SK-N-SH treated with all-trans-retinoic acid at 6 μM for 48 hours (cell line): Measurements from ENCODE around the gene PLGRKT.

ENCODE experiments used
- ARNTL ChIP-seq: fragments of 450-650 bp; formaldehyde crosslinking; IDR thresholded peaks from 2 replicates; pipeline ENCODE4 v1.5.0; 2020; ENCODE audit warnings: low read depth, mild to moderate bottlenecking, moderate library complexity, borderline replicate concordance
- BACH2 ChIP-seq: fragments of 250-450 bp; sonication (Bioruptor Pico); IDR thresholded peaks from 2 replicates; pipeline ENCODE4 v1.9.0; 2021; ENCODE audit warnings: mild to moderate bottlenecking, borderline replicate concordance
- CSDC2 ChIP-seq: fragments of 250-450 bp; sonication (Bioruptor Pico); IDR thresholded peaks from 2 replicates; pipeline ENCODE4 v1.5.0; 2020; ENCODE audit warnings: mild to moderate bottlenecking, moderate library complexity
- GLIS3 ChIP-seq: fragments of 250-450 bp; sonication (Bioruptor Pico); IDR thresholded peaks from 2 replicates; pipeline ENCODE4 v1.5.0; 2020; ENCODE audit warnings: mild to moderate bottlenecking, moderate library complexity
- OSR1 ChIP-seq: fragments of 250-450 bp; sonication (Bioruptor Pico); IDR thresholded peaks from 2 replicates; pipeline ENCODE4 v1.8.0; 2022; ENCODE audit warnings: moderate library complexity, mild to moderate bottlenecking, inconsistent platforms
- PPARA ChIP-seq: fragments of 250-450 bp; sonication (Bioruptor Pico); IDR thresholded peaks from 2 replicates; pipeline ENCODE4 v1.5.0; 2020; ENCODE audit warnings: mild to moderate bottlenecking, borderline replicate concordance
- RARB ChIP-seq: fragments of 250-450 bp; sonication (Bioruptor Pico); IDR thresholded peaks from 2 replicates; pipeline ENCODE4 v1.8.0; 2021; ENCODE audit warnings: mild to moderate bottlenecking, moderate library complexity
- SNAI2 ChIP-seq: fragments of 250-450 bp; sonication (Bioruptor Pico); IDR thresholded peaks from 2 replicates; pipeline ENCODE4 v1.5.0; 2020; ENCODE audit warnings: mild to moderate bottlenecking, moderate library complexity
- ZC3H10 ChIP-seq: fragments of 250-450 bp; sonication (Bioruptor Pico); IDR thresholded peaks from 2 replicates; pipeline ENCODE4 v1.5.1; 2021; ENCODE audit warnings: mild to moderate bottlenecking, moderate library complexity
- ZNF565 ChIP-seq: fragments of 450-650 bp; formaldehyde crosslinking; conservative IDR thresholded peaks from 2 replicates; pipeline ENCODE4 v1.5.0; 2020; ENCODE audit warnings: low read depth, mild to moderate bottlenecking, moderate library complexity
- ZNF8 ChIP-seq: fragments of 450-650 bp; formaldehyde crosslinking; IDR thresholded peaks from 2 replicates; pipeline ENCODE4 v1.5.0; 2020; ENCODE audit warnings: mild to moderate bottlenecking, moderate library complexity
- TF ChIP-seq, protein P1 (sequence below): fragments of 250-450 bp; sonication (Bioruptor Pico); IDR thresholded peaks from 2 replicates; pipeline ENCODE4 v1.8.0; 2020; ENCODE audit warnings: mild to moderate bottlenecking, moderate library complexity, borderline replicate concordance

DNA sequence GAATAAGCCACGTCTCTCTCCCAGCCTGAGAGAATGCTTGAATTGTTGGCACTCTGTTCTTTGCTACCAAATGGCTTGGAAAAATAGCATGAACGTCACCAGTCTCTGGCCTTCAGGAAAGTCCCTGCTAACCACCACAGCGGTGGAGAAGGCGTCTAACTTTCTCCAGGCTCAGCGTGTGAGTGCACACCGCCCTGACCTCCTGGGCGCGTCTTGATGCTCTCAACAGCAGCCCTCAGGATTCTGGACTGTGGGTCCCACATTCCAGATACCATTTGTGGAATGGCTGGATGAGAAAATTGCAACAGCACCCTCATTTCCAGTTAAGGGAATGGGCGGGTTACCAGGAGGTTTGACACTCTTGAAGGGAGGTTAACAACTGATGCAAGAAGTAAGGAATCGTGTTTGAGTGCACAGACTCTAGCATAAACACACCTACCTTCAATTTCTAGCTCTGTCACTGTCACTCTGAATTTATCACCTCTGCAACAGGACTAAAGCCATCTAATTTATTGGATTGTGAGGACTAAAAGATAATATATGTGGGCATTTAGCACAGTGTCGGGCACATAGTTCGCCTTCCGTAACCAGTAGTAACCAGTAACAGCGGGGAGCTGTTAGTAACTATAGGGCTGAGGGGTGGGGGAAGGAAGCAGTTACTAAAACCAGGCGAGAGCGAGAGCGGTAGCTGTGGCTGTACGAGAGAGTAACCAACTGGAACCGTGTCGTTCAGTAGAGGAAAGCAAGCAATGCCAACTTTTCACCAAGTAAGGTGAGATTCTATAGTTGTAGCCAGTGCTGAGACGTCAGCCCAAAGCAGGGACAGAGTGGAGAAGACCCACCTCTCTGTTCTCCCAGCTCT lies 807 bp upstream of the PLGRKT start:
- TF ChIP-seq CSDC2 (CRISPR knock-in tag), result no peak
- no peak for TF ChIP-seq RARB (CRISPR knock-in tag)
- TF ChIP-seq ZNF8 (CRISPR knock-in tag), result no peak
- no peak for TF ChIP-seq ZNF565 (CRISPR knock-in tag)
- no peak for TF ChIP-seq ARNTL (CRISPR knock-in tag)
- TF ChIP-seq ZC3H10 (CRISPR knock-in tag), result no peak
- TF ChIP-seq, protein P1, sequence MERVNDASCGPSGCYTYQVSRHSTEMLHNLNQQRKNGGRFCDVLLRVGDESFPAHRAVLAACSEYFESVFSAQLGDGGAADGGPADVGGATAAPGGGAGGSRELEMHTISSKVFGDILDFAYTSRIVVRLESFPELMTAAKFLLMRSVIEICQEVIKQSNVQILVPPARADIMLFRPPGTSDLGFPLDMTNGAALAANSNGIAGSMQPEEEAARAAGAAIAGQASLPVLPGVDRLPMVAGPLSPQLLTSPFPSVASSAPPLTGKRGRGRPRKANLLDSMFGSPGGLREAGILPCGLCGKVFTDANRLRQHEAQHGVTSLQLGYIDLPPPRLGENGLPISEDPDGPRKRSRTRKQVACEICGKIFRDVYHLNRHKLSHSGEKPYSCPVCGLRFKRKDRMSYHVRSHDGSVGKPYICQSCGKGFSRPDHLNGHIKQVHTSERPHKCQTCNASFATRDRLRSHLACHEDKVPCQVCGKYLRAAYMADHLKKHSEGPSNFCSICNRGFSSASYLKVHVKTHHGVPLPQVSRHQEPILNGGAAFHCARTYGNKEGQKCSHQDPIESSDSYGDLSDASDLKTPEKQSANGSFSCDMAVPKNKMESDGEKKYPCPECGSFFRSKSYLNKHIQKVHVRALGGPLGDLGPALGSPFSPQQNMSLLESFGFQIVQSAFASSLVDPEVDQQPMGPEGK, result no peak
- no peak for TF ChIP-seq PPARA (CRISPR knock-in tag)
- no peak for TF ChIP-seq OSR1 (CRISPR knock-in tag)
- TF ChIP-seq BACH2 (CRISPR knock-in tag), result no peak
- no peak for TF ChIP-seq GLIS3 (CRISPR knock-in tag)
- no peak for TF ChIP-seq SNAI2 (CRISPR knock-in tag)
